ENCODE results near the gene IKZF3. TPM values are rescaled to one million over a fixed set of nuclear protein-coding genes. Genes with fewer than 3 reads are reported as not detected.

The IKZF3 gene
- total RNA-seq, 1 experiment from 2014 or later, result 0.22 TPM

- no peak for TF ChIP-seq CTCF (conservative IDR thresholded peaks at IDR 0.05)
- Histone ChIP-seq H3K79me1 (ENCODE audit: insufficient read depth, low read depth, low read length, poor library complexity, severe bottlenecking) (no peaks in the 10 kb centered on the region), H3K27me3 (ENCODE audit: insufficient read depth, low read length) (no peaks in the 10 kb centered on the region), H3K18ac (ENCODE audit: insufficient read length, low read depth, low read length) (no peak overlapping the region), H3K27ac (ENCODE audit: insufficient read length, low read depth, low read length) (no peak overlapping the region), H3K9me3 (ENCODE audit: control insufficient read depth, low read depth, low read length) (no peaks in the 10 kb centered on the region), H2AFZ (ENCODE audit: low read length) (no peak overlapping the region), H2BK20ac (ENCODE audit: low read depth, low read length, poor library complexity, severe bottlenecking) (no peak overlapping the region), H3K9ac (ENCODE audit: extremely low read depth, insufficient read length, low read length) (no peak overlapping the region), H4K8ac (replicated peaks; ENCODE audit: insufficient read length, low read depth, low read length) (no peak overlapping the region), H4K20me1 (ENCODE audit: control insufficient read depth, insufficient read depth, insufficient read length) (no peaks in the 10 kb centered on the region), H2AK5ac (ENCODE audit: insufficient read length, low read length) (no peak overlapping the region), H4K5ac (ENCODE audit: insufficient read length, low read depth, low read length) (no peak overlapping the region), H3K4me1 (ENCODE audit: insufficient read depth, low read length) (no peaks in the 10 kb centered on the region), H2BK5ac (ENCODE audit: insufficient read length, low read length) (no peak overlapping the region), H3K4ac (ENCODE audit: low read depth, low read length) (no peak overlapping the region), H3T11ph (ENCODE audit: low read length) (no peak overlapping the region), H2BK12ac (ENCODE audit: insufficient read length, low read depth, low read length) (no peak overlapping the region), H2BK120ac (ENCODE audit: low read depth, low read length, poor library complexity, severe bottlenecking) (no peak overlapping the region), H3K79me2 (ENCODE audit: insufficient read depth, low read length) (no peaks in the 10 kb centered on the region), H3K23ac (ENCODE audit: insufficient read length, low read depth, low read length) (no peak overlapping the region), H3K23me2 (ENCODE audit: insufficient read length, low read depth, low read length, poor library complexity, severe bottlenecking) (no peaks in the 10 kb centered on the region), H3K14ac (ENCODE audit: insufficient read depth, low read length) (no peak overlapping the region), H3K4me2 (ENCODE audit: insufficient read depth, insufficient read length, low read length) (no peak overlapping the region), H2BK15ac (ENCODE audit: low read depth, low read length) (0 out of 2 replicates have a peak overlapping the region, but pooled peaks have one; percentile 15), H4K91ac (ENCODE audit: insufficient read length, low read depth, low read length) (no peak overlapping the region), H3K56ac (ENCODE audit: insufficient read length, low read depth, low read length) (no peak overlapping the region)
- Mint-ChIP-seq H3K36me3 (ENCODE audit: insufficient read depth in 1 of 3, low read depth in 3 of 3) (no peaks in the 10 kb centered on the region), H3K4me3 (no peak overlapping the region), H3K27ac (no peak overlapping the region), H3K9me3 (no peaks in the 10 kb centered on the region), H3K27me3 (ENCODE audit: low read depth) (peaks cover 19% of the 10 kb centered on the region), H3K4me1 (peaks cover 2 to 4% of the 10 kb centered on the region in 2 experiments; a peak in 2 of 4 replicates)
- WGBS (ENCODE audit: extremely low coverage, insufficient read length, low lambda C conversion rate), result no CpG with 5 or more reads among the region's 18 CpGs
- no peak for DNase-seq
Measured at GRCh38 chr17:39765766-39766165, 98.3 kb downstream of the IKZF3 start.

Data from H9 (cell line).